PC-9 (cell line): ENCODE measurements around the gene SLC4A2. TPM values are rescaled to one million over a fixed set of nuclear protein-coding genes. Genes with fewer than 3 reads are reported as not detected.

ENCODE experiments used
- BruUV-seq: library from RNA; stranded (reverse); fragments of 400-500 nt; replicated peaks from 2 replicates; lab custom pipeline; 2021; lab: Mats Ljungman, UMichigan
- CTCF ChIA-PET: fragments of 300-600 bp; sonication (Branson Sonifier 250); formaldehyde crosslinking; loops from one replicate; lab custom pipeline; 2022; ENCODE audit warnings: antibody characterized with exemption; lab: Charles Lee
- POLR2A ChIA-PET: fragments of 300-600 bp; sonication (Branson Sonifier 250); formaldehyde crosslinking; loops from one replicate; lab custom pipeline; 2022; ENCODE audit warnings: antibody characterized with exemption; ENCODE audit not compliant: unreplicated experiment; lab: Charles Lee
- DNase-seq, 2 experiments: peaks; one replicate each; pipeline versions ENCODE4 v3.0.0 to v3.0.0-alpha.2; 2015 to 2022; ENCODE audit warnings: mixed read lengths in 1 of 2
- H2AFZ ChIP-seq: fragments of 200-600 bp; sonication (generic); 2 replicates; pipeline ENCODE4 v1.8.1; 2017; ENCODE audit warnings: antibody characterized with exemption
- H3F3A ChIP-seq: fragments of 200-600 bp; sonication (generic); 2 replicates; pipeline ENCODE4 v1.8.1; 2017; ENCODE audit warnings: antibody characterized with exemption, mild to moderate bottlenecking, low read depth; ENCODE audit not compliant: insufficient read depth
- H3K27ac ChIP-seq: fragments of 200-600 bp; sonication (generic); 2 replicates; pipeline ENCODE4 v1.6.1; 2016; ENCODE audit warnings: mixed run types
- H3K27me3 ChIP-seq: fragments of 200-600 bp; sonication (generic); 2 replicates; pipeline ENCODE4 v1.6.1; 2016; ENCODE audit warnings: low read depth, mixed run types; ENCODE audit not compliant: insufficient read depth
- H3K36me3 ChIP-seq: fragments of 200-600 bp; sonication (generic); 2 replicates; pipeline ENCODE4 v1.6.1; 2016; ENCODE audit warnings: low read depth, mixed run types
- H3K4me1 ChIP-seq: fragments of 200-600 bp; sonication (generic); replicated peaks from 2 replicates; pipeline ENCODE4 v1.6.1; 2016; ENCODE audit warnings: mixed run types; ENCODE audit not compliant: insufficient read depth
- H3K4me2 ChIP-seq: fragments of 200-600 bp; sonication (generic); 2 replicates; pipeline ENCODE4 v1.6.1; 2017; ENCODE audit warnings: mixed run types
- H3K4me3 ChIP-seq: fragments of 200-600 bp; sonication (generic); 2 replicates; pipeline ENCODE4 v1.6.1; 2016; ENCODE audit warnings: mixed run types
- H3K79me2 ChIP-seq: fragments of 200-600 bp; sonication (generic); 2 replicates; pipeline ENCODE4 v1.6.1; 2017; ENCODE audit warnings: low read depth, mixed run types
- H3K9me2 ChIP-seq: fragments of 200-600 bp; sonication (generic); 2 replicates; pipeline ENCODE4 v1.8.1; 2017; ENCODE audit warnings: mild to moderate bottlenecking; ENCODE audit not compliant: insufficient read depth
- H3K9me3 ChIP-seq: fragments of 200-600 bp; sonication (generic); 2 replicates; pipeline ENCODE4 v1.8.1; 2016; ENCODE audit warnings: low read depth; ENCODE audit not compliant: insufficient read depth
- H4K20me1 ChIP-seq: fragments of 200-600 bp; sonication (generic); 2 replicates; pipeline ENCODE4 v1.8.1; 2017; ENCODE audit not compliant: insufficient read depth
- EZH2 ChIP-seq: fragments of 200-600 bp; sonication (generic); IDR thresholded peaks from 2 replicates; pipeline ENCODE4 v1.8.0; 2017; ENCODE audit warnings: antibody characterized with exemption, low read depth
- intact Hi-C: fragments of 100-400 bp; cut with micrococcal nuclease; formaldehyde crosslinking; loops from one replicate; pipeline ENCODE4 v1.10.0; 2022; ENCODE audit not compliant: unreplicated experiment
- total RNA-seq: library from RNA; stranded (reverse); gene quantifications from 2 replicates; pipeline ENCODE4 v1.2.3, GENCODE V29; 2021
- TF ChIP-seq, protein P1 (sequence below): fragments of 200-600 bp; sonication (generic); conservative IDR thresholded peaks from 2 replicates; pipeline ENCODE4 v1.6.1; 2017; ENCODE audit warnings: mixed run types, antibody characterized with exemption, mild to moderate bottlenecking, moderate library complexity

The SLC4A2 gene
- total RNA-seq, 1 experiment from 2014 or later = 245 TPM

DNA sequence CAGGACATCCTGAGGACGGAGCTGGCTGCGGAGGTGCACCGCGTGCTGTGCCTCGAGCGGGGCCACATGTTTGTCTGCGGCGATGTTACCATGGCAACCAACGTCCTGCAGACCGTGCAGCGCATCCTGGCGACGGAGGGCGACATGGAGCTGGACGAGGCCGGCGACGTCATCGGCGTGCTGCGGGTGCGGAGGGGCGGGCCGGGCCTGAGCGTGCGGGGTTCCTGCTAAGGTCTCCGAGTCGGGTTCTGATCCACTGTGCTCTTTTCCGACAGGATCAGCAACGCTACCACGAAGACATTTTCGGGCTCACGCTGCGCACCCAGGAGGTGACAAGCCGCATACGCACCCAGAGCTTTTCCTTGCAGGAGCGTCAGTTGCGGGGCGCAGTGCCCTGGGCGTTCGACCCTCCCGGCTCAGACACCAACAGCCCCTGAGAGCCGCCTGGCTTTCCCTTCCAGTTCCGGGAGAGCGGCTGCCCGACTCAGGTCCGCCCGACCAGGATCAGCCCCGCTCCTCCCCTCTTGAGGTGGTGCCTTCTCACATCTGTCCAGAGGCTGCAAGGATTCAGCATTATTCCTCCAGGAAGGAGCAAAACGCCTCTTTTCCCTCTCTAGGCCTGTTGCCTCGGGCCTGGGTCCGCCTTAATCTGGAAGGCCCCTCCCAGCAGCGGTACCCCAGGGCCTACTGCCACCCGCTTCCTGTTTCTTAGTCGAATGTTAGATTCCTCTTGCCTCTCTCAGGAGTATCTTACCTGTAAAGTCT lies 45.5 kb upstream of the SLC4A2 start:
- no peaks in the 10 kb centered on the region for H3K79me2 ChIP-seq
- POLR2A ChIA-PET = interaction anchor here (0.7 kb wide), 1 partner anchor 25 kb away, joined by 4 read pairs; no protein-coding TSS in a partner anchor
- H3F3A ChIP-seq = peaks cover 12% of the 10 kb centered on the region
- intact Hi-C loops = no loop called here
- CTCF ChIA-PET = no interaction called here
- no peaks in the 10 kb centered on the region for H3K9me3 ChIP-seq
- no peak overlapping the region for H3K4me3 ChIP-seq
- H3K27ac ChIP-seq = no peak overlapping the region
- peaks cover 18% of the 10 kb centered on the region for H3K4me1 ChIP-seq
- BruUV-seq = no TSS peak
- H2AFZ ChIP-seq = no peak overlapping the region
- H3K36me3 ChIP-seq = no peaks in the 10 kb centered on the region
- no peaks in the 10 kb centered on the region for H4K20me1 ChIP-seq
- no peaks in the 10 kb centered on the region for H3K9me2 ChIP-seq
- no peak for DNase-seq
- TF ChIP-seq, protein P1, sequence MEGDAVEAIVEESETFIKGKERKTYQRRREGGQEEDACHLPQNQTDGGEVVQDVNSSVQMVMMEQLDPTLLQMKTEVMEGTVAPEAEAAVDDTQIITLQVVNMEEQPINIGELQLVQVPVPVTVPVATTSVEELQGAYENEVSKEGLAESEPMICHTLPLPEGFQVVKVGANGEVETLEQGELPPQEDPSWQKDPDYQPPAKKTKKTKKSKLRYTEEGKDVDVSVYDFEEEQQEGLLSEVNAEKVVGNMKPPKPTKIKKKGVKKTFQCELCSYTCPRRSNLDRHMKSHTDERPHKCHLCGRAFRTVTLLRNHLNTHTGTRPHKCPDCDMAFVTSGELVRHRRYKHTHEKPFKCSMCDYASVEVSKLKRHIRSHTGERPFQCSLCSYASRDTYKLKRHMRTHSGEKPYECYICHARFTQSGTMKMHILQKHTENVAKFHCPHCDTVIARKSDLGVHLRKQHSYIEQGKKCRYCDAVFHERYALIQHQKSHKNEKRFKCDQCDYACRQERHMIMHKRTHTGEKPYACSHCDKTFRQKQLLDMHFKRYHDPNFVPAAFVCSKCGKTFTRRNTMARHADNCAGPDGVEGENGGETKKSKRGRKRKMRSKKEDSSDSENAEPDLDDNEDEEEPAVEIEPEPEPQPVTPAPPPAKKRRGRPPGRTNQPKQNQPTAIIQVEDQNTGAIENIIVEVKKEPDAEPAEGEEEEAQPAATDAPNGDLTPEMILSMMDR = no peak
- TF ChIP-seq EZH2 = no peak
- H3K27me3 ChIP-seq = no peaks in the 10 kb centered on the region
- H3K4me2 ChIP-seq = no peak overlapping the region

DNA sequence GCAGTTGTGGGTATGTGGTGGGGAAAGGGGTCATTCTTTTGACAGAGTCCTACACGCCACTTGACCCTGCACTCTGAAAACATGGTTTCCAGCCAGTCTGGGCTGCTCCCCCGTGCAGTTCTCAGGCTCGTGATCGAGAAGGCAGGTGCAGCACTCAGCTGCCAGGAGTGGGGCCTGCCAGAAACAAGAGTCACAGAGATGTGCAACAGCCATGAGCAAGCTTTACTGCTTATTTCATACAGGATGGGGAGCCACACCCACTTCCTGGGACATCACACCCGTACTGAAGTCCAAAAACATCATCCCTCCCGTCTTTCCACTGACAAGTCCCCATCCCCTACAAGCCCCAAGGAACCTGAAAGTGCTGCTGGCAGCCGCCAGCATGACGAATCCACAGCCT lies 44.4 kb upstream of the SLC4A2 start:
- H3K9me2 ChIP-seq = no peaks in the 10 kb centered on the region
- no peaks in the 10 kb centered on the region for H4K20me1 ChIP-seq
- H3K27me3 ChIP-seq = no peaks in the 10 kb centered on the region
- H3K79me2 ChIP-seq = no peaks in the 10 kb centered on the region
- TF ChIP-seq EZH2 = no peak
- TF ChIP-seq, protein P1 = no peak
- peaks cover 12% of the 10 kb centered on the region for H3F3A ChIP-seq
- no peaks in the 10 kb centered on the region for H3K36me3 ChIP-seq
- H3K4me1 ChIP-seq = peaks cover 18% of the 10 kb centered on the region
- H3K4me2 ChIP-seq = no peak overlapping the region
- H3K9me3 ChIP-seq = no peaks in the 10 kb centered on the region
- intact Hi-C loops = no loop called here
- no peak overlapping the region for H3K4me3 ChIP-seq
- no peak for DNase-seq
- H2AFZ ChIP-seq = no peak overlapping the region
- no TSS peak for BruUV-seq
- H3K27ac ChIP-seq = no peak overlapping the region
- POLR2A ChIA-PET = interaction anchor here (0.7 kb wide), 1 partner anchor 24 kb away, joined by 4 read pairs; no protein-coding TSS in a partner anchor
- CTCF ChIA-PET = no interaction called here

DNA sequence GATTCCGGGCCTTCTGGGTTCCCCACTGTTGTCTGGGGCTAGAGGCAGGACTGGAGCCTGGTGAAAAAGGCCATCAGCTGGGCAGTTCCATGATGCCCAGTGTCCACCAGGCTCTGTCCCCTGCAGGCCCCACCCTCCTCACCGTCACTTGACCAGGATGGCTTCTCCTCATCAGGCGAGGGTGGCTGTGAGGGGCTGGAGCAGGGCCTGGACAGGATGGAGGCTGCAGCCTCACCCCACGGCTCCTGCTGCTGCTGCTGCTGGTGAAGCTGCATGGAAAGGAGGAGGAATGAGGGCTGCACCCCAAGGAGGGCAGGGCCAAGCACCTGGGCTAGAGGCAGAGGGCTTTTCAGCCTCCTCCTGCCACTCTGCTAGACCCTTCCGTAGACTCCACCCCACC lies 43.4 kb upstream of the SLC4A2 start:
- CTCF ChIA-PET = no interaction called here
- intact Hi-C loops = no loop called here
- POLR2A ChIA-PET = no interaction called here

More for the DNA sequence above, 43.4 kb upstream of the SLC4A2 start:
- Histone ChIP-seq H4K20me1 (no peaks in the 10 kb centered on the region), H3F3A (peaks cover 12% of the 10 kb centered on the region), H3K4me2 (no peak overlapping the region), H3K27ac (no peak overlapping the region), H3K4me3 (no peak overlapping the region), H3K79me2 (no peaks in the 10 kb centered on the region), H2AFZ (no peak overlapping the region), H3K27me3 (no peaks in the 10 kb centered on the region), H3K36me3 (no peaks in the 10 kb centered on the region), H3K9me3 (no peaks in the 10 kb centered on the region), H3K9me2 (no peaks in the 10 kb centered on the region), H3K4me1 (peaks cover 13% of the 10 kb centered on the region)
- no TSS peak for BruUV-seq
- no peak for DNase-seq
- TF ChIP-seq EZH2 = no peak
- TF ChIP-seq, protein P1 = no peak
